Measurements from ENCODE around the gene DCANP1. TPM values are rescaled to one million over a fixed set of nuclear protein-coding genes. Genes with fewer than 3 reads are reported as not detected.

DCANP1 gene
- total and polyA plus RNA-seq, 2 of the 13 experiments (the other 11 are each of a cell fraction or from before 2014, with no cell fraction given), result not detected

- WGBS (ENCODE audit: low lambda C conversion rate), result 30% methylated on average over 5 of the region's 5 CpGs
- in situ Hi-C loops (cut with HindIII; ENCODE audit: extremely low pct_ligation_motif_present, low pct_unique_long_range_greater_than_20kb), result loop anchor here (25.0 kb wide), 1 partner anchor 265 kb away; no protein-coding TSS in a partner anchor
- Histone ChIP-seq H3K4me1 (ENCODE audit: insufficient read depth, low read length) (peaks cover 20% of the 10 kb centered on the region), H3K9me3 (ENCODE audit: low read length) (no peaks in the 10 kb centered on the region), H3K79me2 (ENCODE audit: insufficient read depth, low read length) (no peaks in the 10 kb centered on the region), H3K27ac (ENCODE audit: extremely low read length, insufficient read depth, low read length) (no peak overlapping the region), H3K27me3 (ENCODE audit: control insufficient read depth in 1 of 2, insufficient read depth in 2 of 2, low read length in 2 of 2) (no peaks in the 10 kb centered on the region), H3K4me2 (ENCODE audit: low read depth, low read length) (no peak overlapping the region), H2AFZ (ENCODE audit: low read length) (no peak overlapping the region), H3K9ac (ENCODE audit: insufficient read depth, low read depth, low read length) (no peak overlapping the region), H3K4me3 (replicated peaks in 1 of 3; ENCODE audit: insufficient read depth in 1 of 3, low read depth in 2 of 3, low read length in 3 of 3) (no peak overlapping the region), H3K36me3 (replicated peaks in 1 of 2; ENCODE audit: control insufficient read depth in 1 of 2, insufficient read depth in 2 of 2, low read length in 2 of 2) (no peaks in the 10 kb centered on the region), H4K20me1 (ENCODE audit: insufficient read depth, low read length) (no peaks in the 10 kb centered on the region)
- intact Hi-C loops (cut with micrococcal nuclease; ENCODE audit: unreplicated experiment), result no loop called here
- ChIA-PET POLR2A (no interaction called here), CTCF (ENCODE audit: low intra/inter-chr PET ratio, low total read pairs) (no interaction called here)
- no TSS peak for BruUV-seq (replicated peaks)
- no peak for FAIRE-seq
- peak; percentile 35; the same call in 2 of the 3 replicates for ATAC-seq
- DNase-seq (ENCODE audit: low spot score), result no peak
- TF ChIP-seq MED1 (CRISPR knock-in tag; IDR thresholded peaks at IDR 0.05) (0 out of 2 replicates have a peak, but pooled peaks have one; percentile 1), SMC3 (IDR thresholded peaks at IDR 0.05; ENCODE audit: low read length) (no peak), MLX (CRISPR knock-in tag; IDR thresholded peaks at IDR 0.05) (no peak), CBX2 (IDR thresholded peaks at IDR 0.05; ENCODE audit: low read depth, low read length) (no peak), CBX2 (CRISPR knock-in tag; IDR thresholded peaks at IDR 0.05; ENCODE audit: low read depth) (no peak)
These were observed 25.0 kb upstream of the DCANP1 start for GRCh38 chr5:135472141-135472540.

- DNase-seq (ENCODE audit: low spot score) (peak; percentile 31), FAIRE-seq (peak; percentile 32), ATAC-seq (peak; percentile 84)
- BruUV-seq (replicated peaks), result no TSS peak
- H3K4me3 ChIP-seq (replicated peaks in 1 of 3; ENCODE audit: insufficient read depth in 1 of 3, low read depth in 2 of 3, low read length in 3 of 3), result no peak overlapping the region
- H3K4me2 ChIP-seq (ENCODE audit: low read depth, low read length), result no peak overlapping the region
- ChIA-PET CTCF (ENCODE audit: low intra/inter-chr PET ratio, low total read pairs) (no interaction called here), POLR2A (no interaction called here)
- no peaks in the 10 kb centered on the region for H3K79me2 ChIP-seq (ENCODE audit: insufficient read depth, low read length)
- H3K9me3 ChIP-seq (ENCODE audit: low read length), result no peaks in the 10 kb centered on the region
- intact Hi-C loops (cut with micrococcal nuclease; ENCODE audit: unreplicated experiment), result no loop called here
- 3% methylated on average over 4 of the region's 4 CpGs for WGBS (ENCODE audit: low lambda C conversion rate)
- no peak overlapping the region for H3K27ac ChIP-seq (ENCODE audit: extremely low read length, insufficient read depth, low read length)
- in situ Hi-C loops (cut with HindIII; ENCODE audit: extremely low pct_ligation_motif_present, low pct_unique_long_range_greater_than_20kb), result loop anchor here (25.0 kb wide), 1 partner anchor 266 kb away; no protein-coding TSS in a partner anchor
- H3K4me1 ChIP-seq (ENCODE audit: insufficient read depth, low read length), result peaks cover 20% of the 10 kb centered on the region
- H3K36me3 ChIP-seq (replicated peaks in 1 of 2; ENCODE audit: control insufficient read depth in 1 of 2, insufficient read depth in 2 of 2, low read length in 2 of 2), result no peaks in the 10 kb centered on the region
- no peak overlapping the region for H2AFZ ChIP-seq (ENCODE audit: low read length)
- H4K20me1 ChIP-seq (ENCODE audit: insufficient read depth, low read length), result no peaks in the 10 kb centered on the region
- no peak overlapping the region for H3K9ac ChIP-seq (ENCODE audit: insufficient read depth, low read depth, low read length)
- no peaks in the 10 kb centered on the region for H3K27me3 ChIP-seq (ENCODE audit: control insufficient read depth in 1 of 2, insufficient read depth in 2 of 2, low read length in 2 of 2)
- TF ChIP-seq ZNF546 (CRISPR knock-in tag; conservative IDR thresholded peaks at IDR 0.05) (no peak), ZNF780A (CRISPR knock-in tag; IDR thresholded peaks at IDR 0.05) (no peak), ZNF333 (CRISPR knock-in tag; IDR thresholded peaks at IDR 0.05; ENCODE audit: borderline replicate concordance) (no peak), BHLHE40 (IDR thresholded peaks at IDR 0.05; ENCODE audit: low read length) (0 out of 2 replicates have a peak, but pooled peaks have one; percentile 22), PAXIP1 (CRISPR knock-in tag; conservative IDR thresholded peaks at IDR 0.05) (0 out of 2 replicates have a peak, but pooled peaks have one; percentile 22), SOX5 (CRISPR knock-in tag; IDR thresholded peaks at IDR 0.05; ENCODE audit: borderline replicate concordance) (no peak), ZMYM3 (CRISPR knock-in tag; IDR thresholded peaks at IDR 0.05) (no peak), CEBPB (IDR thresholded peaks at IDR 0.05; ENCODE audit: borderline replicate concordance, low read depth, low read length) (no peak), SSRP1 (CRISPR knock-in tag; IDR thresholded peaks at IDR 0.05) (no peak), NFYC (CRISPR knock-in tag; IDR thresholded peaks at IDR 0.05) (no peak), ZNF460 (CRISPR knock-in tag; IDR thresholded peaks at IDR 0.05; ENCODE audit: borderline replicate concordance) (no peak)
These were observed 24.6 kb upstream of the DCANP1 start for GRCh38 chr5:135471726-135472125.

Measured in HepG2 (cell line).